NCI-H1694 (cell line): Measurements from ENCODE around the gene ADARB2.

Source experiments
- DNase-seq: peaks from one replicate; lab custom pipeline; 2025; lab: John Stamatoyannopoulos, UW

The ADARB2 gene

GRCh38 chr10:1153805-1154351, 583.4 kb downstream of the ADARB2 start:
- no peak for DNase-seq

- DNase-seq: no peak
These were observed 584.0 kb downstream of the ADARB2 start for GRCh38 chr10:1153251-1153763.

- DNase-seq: no peak
These were observed 584.7 kb downstream of the ADARB2 start for GRCh38 chr10:1152386-1153250.

- DNase-seq: no peak
These were observed 586.0 kb downstream of the ADARB2 start for GRCh38 chr10:1151076-1152033.

GRCh38 chr10:1150638-1150955, 586.7 kb downstream of the ADARB2 start:
- DNase-seq: no peak

GRCh38 chr10:1149793-1150637, 587.3 kb downstream of the ADARB2 start:
- DNase-seq: no peak

GRCh38 chr10:1148855-1149605, 588.3 kb downstream of the ADARB2 start:
- no peak for DNase-seq

- no peak for DNase-seq
These were observed 589.5 kb downstream of the ADARB2 start for GRCh38 chr10:1147810-1148209.

GRCh38 chr10:1142596-1142995, 594.7 kb downstream of the ADARB2 start:
- DNase-seq: no peak

GRCh38 chr10:1141701-1142100, 595.6 kb downstream of the ADARB2 start:
- no peak for DNase-seq

- no peak for DNase-seq
These were observed 596.1 kb downstream of the ADARB2 start for GRCh38 chr10:1141261-1141660.

- DNase-seq: no peak
These were observed 598.8 kb downstream of the ADARB2 start for GRCh38 chr10:1138529-1138928.

GRCh38 chr10:1137499-1138163, 599.7 kb downstream of the ADARB2 start:
- no peak for DNase-seq

GRCh38 chr10:1136268-1136667, 601.1 kb downstream of the ADARB2 start:
- no peak for DNase-seq

GRCh38 chr10:1134156-1134555, 603.2 kb downstream of the ADARB2 start:
- DNase-seq: no peak

- DNase-seq: no peak
These were observed 603.8 kb downstream of the ADARB2 start for GRCh38 chr10:1133495-1134045.

- DNase-seq: no peak
These were observed 604.7 kb downstream of the ADARB2 start for GRCh38 chr10:1132584-1132983.

GRCh38 chr10:1130995-1131790, 606.1 kb downstream of the ADARB2 start:
- DNase-seq: no peak

- DNase-seq: no peak
These were observed 607.1 kb downstream of the ADARB2 start for GRCh38 chr10:1130226-1130625.
